GM12892 (cell line): ENCODE results near the gene TALDO1.

Source experiments
- POLR2A ChIP-seq: IDR thresholded peaks from 2 replicates; pipeline ENCODE4 v1.6.1; 2011; ENCODE audit warnings: low read depth, low read length, control low read depth
- TAF1 ChIP-seq: IDR thresholded peaks from 2 replicates; pipeline ENCODE4 v1.6.1; 2011; ENCODE audit warnings: low read depth, mild to moderate bottlenecking, control low read depth, low read length, borderline replicate concordance

GRCh38 chr11:765802-766091 is 18.5 kb downstream of the TALDO1 start:
- TF ChIP-seq POLR2A (no peak), TAF1 (no peak)
